C1 segment of cervical spinal cord (tissue), 14 donors: ENCODE results near the gene EPHA10.

Experiments used
- DNase-seq, 14 donors: peaks; one replicate each; lab custom pipeline; 2025; lab: John Stamatoyannopoulos, UW

EPHA10 gene

DNA sequence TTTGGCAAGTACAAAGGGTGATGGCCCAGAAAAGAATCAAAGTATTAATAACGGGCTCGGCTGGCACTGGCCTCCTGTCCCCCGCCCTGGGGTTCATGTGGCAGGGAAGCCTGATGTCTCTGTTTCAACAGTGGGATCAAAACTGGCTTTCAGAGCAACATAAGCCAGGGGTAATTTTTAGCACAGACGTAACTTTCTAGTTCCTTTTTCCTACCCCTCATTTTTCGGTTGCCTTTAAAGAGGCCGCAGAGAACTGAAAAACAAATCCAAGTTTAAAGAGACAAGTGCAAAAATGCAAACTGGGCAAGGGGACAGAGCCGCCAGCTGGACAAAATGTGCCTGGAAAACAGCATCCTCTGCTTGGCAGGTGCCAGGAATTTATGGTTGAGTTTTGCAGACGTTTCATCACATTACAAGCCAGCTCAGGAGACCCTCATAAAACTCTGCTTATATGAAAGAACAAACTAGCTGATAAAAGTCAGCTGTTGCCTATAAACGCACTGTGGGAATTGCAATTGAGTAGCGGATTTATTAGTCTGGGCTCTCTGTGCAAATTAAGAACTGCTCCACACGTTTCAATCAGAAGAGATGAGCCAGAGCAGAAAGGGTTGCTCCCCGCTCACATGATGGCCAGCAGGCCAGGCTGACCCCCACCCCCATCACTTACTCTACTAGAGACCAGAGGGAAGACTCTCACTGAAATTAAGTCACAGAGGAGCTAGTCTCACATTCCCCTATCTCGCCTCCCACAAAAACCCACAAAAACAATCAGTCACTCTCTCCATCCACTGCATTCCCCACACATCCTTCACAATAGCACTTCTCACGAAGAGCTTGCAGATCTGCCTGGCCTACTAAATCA, 88.4 kb downstream of the EPHA10 start:
- DNase-seq, result peak in 4 of 14 donors; percentile 8 to 27 (median 19)

DNA sequence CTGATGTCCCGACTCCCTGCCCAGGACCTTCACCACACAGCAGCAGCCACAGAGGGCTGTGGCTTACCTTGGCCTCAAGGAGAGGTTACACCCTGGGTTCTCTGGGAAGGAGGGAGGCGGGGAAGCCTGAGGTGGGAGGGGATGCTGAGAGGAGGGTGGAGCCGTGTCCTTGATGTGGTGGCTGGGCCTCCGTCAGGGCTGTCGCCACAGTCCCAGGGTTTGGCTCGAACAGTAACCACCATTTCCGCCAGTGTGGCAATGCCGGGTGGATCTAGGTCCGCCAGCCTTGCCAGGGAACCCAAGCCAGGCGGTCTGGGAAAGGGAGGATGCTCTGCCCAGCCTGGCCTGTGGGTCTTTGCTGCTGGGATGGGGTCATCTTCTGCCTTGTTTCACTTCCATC, 91.0 kb downstream of the EPHA10 start:
- peak in 1 of 14 donors; percentile 5 for DNase-seq

DNA sequence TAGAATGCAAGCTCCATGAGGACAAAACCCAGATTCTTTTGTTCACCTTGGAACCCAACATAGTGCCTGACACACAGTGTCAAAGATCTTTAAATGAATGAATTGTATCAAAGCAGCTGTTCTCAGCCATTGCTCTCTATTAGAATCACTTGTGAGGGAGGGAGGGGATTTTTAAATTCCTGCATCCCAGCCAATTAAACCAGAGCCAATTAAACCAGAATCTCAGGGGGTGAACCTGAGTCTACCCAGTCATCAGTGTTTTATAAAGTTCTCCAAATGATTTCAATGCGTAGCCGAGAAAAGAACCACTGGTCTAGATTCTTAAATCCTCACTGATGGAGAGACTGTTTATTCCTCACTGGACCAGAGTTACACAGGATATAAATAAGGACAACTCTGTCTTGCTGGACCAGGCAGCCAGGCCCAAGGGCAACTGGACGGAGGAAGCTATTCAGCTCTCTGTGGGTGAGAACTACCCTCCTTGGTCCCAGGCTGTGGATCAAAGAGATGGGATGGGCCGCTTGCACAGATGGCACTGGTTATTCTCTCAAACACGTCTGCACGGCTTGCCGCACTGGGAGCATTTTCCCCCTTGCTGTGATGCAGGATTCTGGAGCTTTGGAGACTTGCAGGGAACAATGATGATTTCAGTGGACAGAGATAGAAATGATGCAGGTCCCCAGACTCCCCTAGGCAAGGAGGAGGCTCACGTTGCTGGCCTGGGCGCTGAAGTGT, 92.6 kb downstream of the EPHA10 start:
- DNase-seq, result no peak

DNA sequence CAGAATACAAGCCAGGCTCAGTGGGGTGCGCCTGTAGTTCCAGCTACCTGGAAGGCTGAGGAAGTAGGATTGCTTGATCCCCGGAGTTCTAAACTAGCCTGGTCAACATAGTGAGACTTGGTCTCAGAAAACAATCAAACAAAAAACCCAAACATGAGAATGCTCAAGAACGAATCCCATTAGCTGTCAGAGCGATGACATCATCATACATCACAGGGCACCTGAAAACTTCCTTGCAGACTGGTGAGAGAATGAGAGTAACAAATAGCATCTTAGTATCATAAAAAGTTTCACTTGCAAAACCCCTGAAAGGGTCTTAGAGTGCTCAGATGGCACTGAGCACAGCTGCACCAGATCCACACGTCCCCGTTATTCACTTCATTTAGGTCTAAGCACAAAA, 93.7 kb downstream of the EPHA10 start:
- no peak for DNase-seq

DNA sequence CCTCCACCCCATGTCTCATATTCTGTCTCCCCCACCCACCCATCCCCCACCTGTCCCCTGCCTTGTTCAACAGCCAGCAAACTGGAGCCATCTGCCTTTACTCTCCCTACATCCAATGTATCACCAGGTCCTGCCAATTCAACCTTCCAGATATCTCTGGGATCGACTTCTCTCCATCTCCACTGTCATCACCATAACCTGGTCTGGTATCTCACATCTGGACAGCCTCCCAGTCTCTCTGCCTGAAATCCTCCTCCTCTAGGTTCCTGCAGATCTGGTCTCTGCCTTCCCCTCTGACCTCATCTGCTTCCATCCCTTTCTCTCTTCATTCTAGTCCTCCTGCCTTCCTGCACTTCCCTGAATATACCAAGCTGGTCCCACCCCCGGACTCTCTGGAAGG, 94.8 kb downstream of the EPHA10 start:
- no peak for DNase-seq

DNA sequence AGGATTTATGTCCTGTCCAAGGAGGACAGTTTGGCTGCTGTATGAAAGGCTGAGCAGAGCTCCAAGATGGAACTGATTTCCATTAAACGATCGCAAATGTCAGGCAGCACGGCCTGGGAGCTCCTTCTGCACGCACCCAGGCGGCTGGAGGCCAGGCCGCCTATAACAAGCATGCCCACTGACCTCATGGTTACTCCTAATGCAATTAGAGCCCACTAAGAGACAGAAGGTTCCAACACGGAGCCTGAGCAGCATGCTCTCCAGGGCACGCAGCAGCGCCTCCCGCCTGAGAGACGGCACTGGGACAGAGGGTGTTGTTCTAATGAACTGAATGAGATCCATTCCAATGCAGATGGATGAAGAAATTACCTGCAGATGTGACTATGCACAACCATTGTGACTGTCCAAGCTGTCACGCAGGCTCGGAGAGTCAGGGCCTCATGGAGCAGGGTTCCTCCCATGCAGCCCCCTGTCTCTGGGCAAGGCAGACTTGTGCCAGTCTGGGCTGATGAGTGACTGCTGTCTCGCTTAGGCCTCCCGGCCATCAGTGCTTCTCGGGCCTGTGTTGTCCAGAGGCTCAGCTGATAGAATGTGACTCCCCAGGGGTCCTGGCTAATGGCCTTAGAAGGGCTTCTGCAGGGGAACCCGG, 97.8 kb downstream of the EPHA10 start:
- no peak for DNase-seq

DNA sequence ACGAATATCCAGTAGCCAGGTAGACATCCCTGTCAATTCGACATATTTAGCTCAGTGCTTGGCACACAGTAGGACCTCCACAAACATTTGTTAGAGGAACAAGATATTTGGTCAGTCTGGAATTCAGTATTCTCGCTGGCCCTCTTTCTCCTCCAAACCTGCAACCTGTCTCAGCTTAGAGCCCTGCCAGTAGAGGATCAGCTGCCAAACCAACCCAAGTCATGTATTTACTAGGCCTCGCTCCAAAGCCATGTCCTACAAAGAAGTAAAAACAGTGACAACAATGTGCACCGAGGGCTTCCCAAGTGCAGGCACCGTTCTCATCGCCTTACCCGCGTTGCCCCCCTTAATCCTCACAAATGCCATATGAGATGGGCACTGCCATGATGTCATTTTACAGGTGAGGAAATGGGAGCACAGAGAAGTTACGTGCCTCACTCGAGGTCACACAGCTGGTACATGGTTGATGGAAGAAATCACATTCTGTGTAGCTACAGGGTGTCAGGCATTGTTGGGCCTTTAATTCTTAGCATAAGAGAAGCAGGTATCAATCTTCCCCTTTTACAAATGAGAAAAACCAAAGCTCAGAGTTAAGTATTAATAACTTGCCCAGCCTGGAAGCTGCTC, 98.6 kb downstream of the EPHA10 start:
- DNase-seq, result peak in 1 of 14 donors; percentile 14
